HEK293 (cell line): ENCODE measurements around the gene CAND2.
"Not testable (repeated sequence)": the region's sequence is repeated elsewhere in the genome, so short reads cannot be mapped to it uniquely, and the experiment has no call there.

Source experiments
- CTCF ChIP-seq: fragments of 450-650 bp; formaldehyde crosslinking; IDR thresholded peaks from 2 replicates; pipeline ENCODE4 v1.5.1; 2016; ENCODE audit warnings: missing biosample characterization, missing genetic modification characterization
- MZF1 ChIP-seq: fragments of 450-650 bp; formaldehyde crosslinking; IDR thresholded peaks from 2 replicates; pipeline ENCODE4 v1.5.1; 2017; ENCODE audit warnings: missing biosample characterization, missing genetic modification characterization, borderline replicate concordance
- REST ChIP-seq: fragments of 450-650 bp; formaldehyde crosslinking; IDR thresholded peaks from 2 replicates; pipeline ENCODE4 v1.5.1; 2016; ENCODE audit warnings: missing biosample characterization, missing genetic modification characterization
- SP2 ChIP-seq: fragments of 450-650 bp; formaldehyde crosslinking; IDR thresholded peaks from 2 replicates; pipeline ENCODE4 v1.5.1; 2016; ENCODE audit warnings: missing biosample characterization, missing genetic modification characterization
- YY1 ChIP-seq: fragments of 450-650 bp; formaldehyde crosslinking; IDR thresholded peaks from 2 replicates; pipeline ENCODE4 v1.5.1; 2018; ENCODE audit warnings: missing biosample characterization, missing genetic modification characterization
- ZBTB7A ChIP-seq: fragments of 450-650 bp; formaldehyde crosslinking; IDR thresholded peaks from 2 replicates; pipeline ENCODE4 v1.5.1; 2016; ENCODE audit warnings: low read depth, missing biosample characterization, missing genetic modification characterization
- ZFP3 ChIP-seq: fragments of 450-650 bp; formaldehyde crosslinking; IDR thresholded peaks from 2 replicates; pipeline ENCODE4 v1.5.1; 2016; ENCODE audit warnings: low read depth, missing biosample characterization, missing genetic modification characterization
- ZNF121 ChIP-seq: fragments of 450-650 bp; formaldehyde crosslinking; IDR thresholded peaks from 2 replicates; pipeline ENCODE4 v1.5.1; 2016; ENCODE audit warnings: missing biosample characterization, missing genetic modification characterization
- ZNF600 ChIP-seq: fragments of 450-650 bp; formaldehyde crosslinking; IDR thresholded peaks from 2 replicates; pipeline ENCODE4 v1.5.1; 2016; ENCODE audit warnings: missing biosample characterization, missing genetic modification characterization
- ZNF658 ChIP-seq: fragments of 450-650 bp; formaldehyde crosslinking; IDR thresholded peaks from 2 replicates; pipeline ENCODE4; 2016; ENCODE audit warnings: missing biosample characterization, missing genetic modification characterization
- ZNF837 ChIP-seq: fragments of 450-650 bp; formaldehyde crosslinking; IDR thresholded peaks from 2 replicates; pipeline ENCODE4 v1.5.1; 2016; ENCODE audit warnings: missing biosample characterization, missing genetic modification characterization
- ZNF843 ChIP-seq: fragments of 450-650 bp; formaldehyde crosslinking; IDR thresholded peaks from 2 replicates; pipeline ENCODE4 v1.5.1; 2016; ENCODE audit warnings: missing biosample characterization, missing genetic modification characterization

GRCh38 chr3:12787967-12788690 is 8.4 kb upstream of the CAND2 start:
- not testable (repeated sequence) for TF ChIP-seq ZNF843 (tag by site-specific recombination); ZBTB7A (tag by site-specific recombination); CTCF; ZFP3 (tag by site-specific recombination); SP2 (tag by site-specific recombination); YY1 (tag by site-specific recombination); ZNF600 (tag by site-specific recombination); ZNF658 (tag by site-specific recombination); ZNF121 (tag by site-specific recombination); ZNF837 (tag by site-specific recombination); REST (tag by site-specific recombination); MZF1 (tag by site-specific recombination)
